ENCODE data around the gene SDK2. TPM values are rescaled to one million over a fixed set of nuclear protein-coding genes. Genes with fewer than 3 reads are reported as not detected.

Gene SDK2
- polyA plus RNA-seq, 1 of the 3 experiments (the other 2 are of a cell fraction) = 0.02 TPM

GRCh38 chr17:73343739-73344454 is 300.3 kb downstream of the SDK2 start:
- no peaks in the 10 kb centered on the region for H3K36me3 ChIP-seq (replicated peaks in 1 of 2; ENCODE audit: control insufficient read depth in 1 of 2, insufficient read depth in 2 of 2, low read length in 1 of 2)
- H3K4me3 ChIP-seq (ENCODE audit: low read depth in 2 of 2, low read length in 1 of 2) = no peak overlapping the region
- peak overlapping the region; percentile 80; the same call in 1 of the 2 replicates for H3K4me2 ChIP-seq
- peak; percentile 80 for DNase-seq
- peak overlapping the region; percentile 82 for H2AFZ ChIP-seq (ENCODE audit: low read depth)
- ChIA-PET POLR2A (interaction anchor here (1.3 to 4.3 kb wide), 4 partner anchors 10 to 112 kb away, joined by 4 to 26 read pairs (median 15); a partner anchor contains a TSS), CTCF (interaction anchor here (1.0 to 6.1 kb wide), 13 partner anchors 14 to 856 kb away, joined by 3 to 49 read pairs (median 5); partner anchors contain the start of gene CDC42EP4)
- H3F3A ChIP-seq (replicated peaks; ENCODE audit: insufficient read depth) = peaks cover 5% of the 10 kb centered on the region
- H3K27ac ChIP-seq (ENCODE audit: low read depth in 2 of 2, low read length in 1 of 2) = peak overlapping the region; percentile 70 to 92; a peak in 3 of 4 replicates
- no peaks in the 10 kb centered on the region for H3K79me2 ChIP-seq (ENCODE audit: insufficient read depth)
- H3K4me1 ChIP-seq (ENCODE audit: control insufficient read depth in 1 of 2, insufficient read depth in 2 of 2, low read depth in 1 of 2, low read length in 1 of 2) = peaks cover 23 to 42% of the 10 kb centered on the region in 2 experiments
- no peaks in the 10 kb centered on the region for H3K9me2 ChIP-seq
- peak overlapping the region; percentile 46; the same call in 1 of the 2 replicates for H3K9ac ChIP-seq
- TF ChIP-seq TAF1 (IDR thresholded peaks at IDR 0.05; ENCODE audit: borderline replicate concordance, low read depth, low read length) (no peak), RXRA (IDR thresholded peaks at IDR 0.05; ENCODE audit: borderline replicate concordance, low read depth) (no peak), TCF12 (IDR thresholded peaks at IDR 0.05) (no peak), POLR2AphosphoS5 (IDR thresholded peaks at IDR 0.05; ENCODE audit: low read depth, low read length) (no peak), REST (IDR thresholded peaks at IDR 0.05; ENCODE audit: low read depth, low read length) (no peak), GATA2 (CRISPR knock-in tag; IDR thresholded peaks at IDR 0.05) (peak; percentile 56), SIN3A (IDR thresholded peaks at IDR 0.05; ENCODE audit: borderline replicate concordance, low read depth, low read length) (no peak), USF2 (IDR thresholded peaks at IDR 0.05; ENCODE audit: borderline replicate concordance, low read depth, low read length) (no peak), MXI1 (IDR thresholded peaks at IDR 0.05; ENCODE audit: low read depth, low read length) (peak; percentile 10; the same call in 1 of the 2 replicates), GABPA (IDR thresholded peaks at IDR 0.05; ENCODE audit: low read depth) (no peak), FOXM1 (IDR thresholded peaks at IDR 0.05; ENCODE audit: low read depth) (no peak), YY1 (IDR thresholded peaks at IDR 0.05; ENCODE audit: low read depth) (no peak), MEF2A (IDR thresholded peaks at IDR 0.05; ENCODE audit: borderline replicate concordance, low read depth) (no peak)
- H4K20me1 ChIP-seq (ENCODE audit: insufficient read depth) = no peaks in the 10 kb centered on the region
- 44% methylated on average over 6 of the region's 11 CpGs for WGBS (ENCODE audit: low lambda C conversion rate)
- H3K9me3 ChIP-seq = no peaks in the 10 kb centered on the region
- no peaks in the 10 kb centered on the region for H3K27me3 ChIP-seq (ENCODE audit: insufficient read depth)
